Stimulated activated naive CD8-positive, alpha-beta T cell treated with anti-CD3 and anti-CD28 coated beads, Interleukin-15, amount 100 ng/mL, for 72 hours (primary cell): ENCODE results near the gene TMCO4.

Source experiments
- ATAC-seq: fragments of 150-1000 bp; cut with Tn5 transposase; 2 replicates; pipeline ENCODE4 v1.10.0; 2021; ENCODE audit warnings: mild to moderate bottlenecking, moderate library complexity
- DNase-seq, 2 donors: peaks; one replicate each; pipeline ENCODE4 v3.0.0; 2021 to 2022
- H3K27ac Mint-ChIP-seq, 2 donors: one replicate each; pipeline ENCODE4 v1.8.0; 2022; ENCODE audit warnings: mild to moderate bottlenecking in 2 of 2, mixed read lengths in 2 of 2, moderate library complexity in 2 of 2
- H3K27me3 Mint-ChIP-seq: one replicate; pipeline ENCODE4 v1.8.0; 2022; ENCODE audit warnings: mixed read lengths
- H3K4me1 Mint-ChIP-seq: one replicate; pipeline ENCODE4 v1.8.0; 2022; ENCODE audit warnings: mild to moderate bottlenecking, mixed read lengths
- H3K4me3 Mint-ChIP-seq, 2 donors: one replicate each; pipeline ENCODE4 v1.8.0; 2022; ENCODE audit warnings: mild to moderate bottlenecking in 2 of 2, mixed read lengths in 2 of 2, moderate library complexity in 1 of 2
- H3K9me3 Mint-ChIP-seq, 2 donors: one replicate each; pipeline ENCODE4 v1.8.0; 2022; ENCODE audit warnings: mixed read lengths in 2 of 2

Gene TMCO4

GRCh38 chr1:19662313-19662712 lies 137.4 kb downstream of the TMCO4 start:
- Mint-ChIP-seq H3K9me3 (no peaks in the 10 kb centered on the region), H3K27ac (no peak overlapping the region), H3K4me3 (no peak overlapping the region)

GRCh38 chr1:19661721-19662228 lies 137.9 kb downstream of the TMCO4 start:
- no peak overlapping the region for H3K27ac Mint-ChIP-seq
- DNase-seq (peak; percentile 28 to 38), ATAC-seq (no peak)
- H3K27me3 Mint-ChIP-seq, result peaks cover 59% of the 10 kb centered on the region
- no peaks in the 10 kb centered on the region for H3K9me3 Mint-ChIP-seq
- H3K4me1 Mint-ChIP-seq, result peaks cover 23% of the 10 kb centered on the region
- H3K4me3 Mint-ChIP-seq, result no peak overlapping the region

More at GRCh38 chr1:19662313-19662712, 137.4 kb downstream of the TMCO4 start:
- ATAC-seq (no peak), DNase-seq (no peak)
- Mint-ChIP-seq H3K4me1 (peaks cover 23% of the 10 kb centered on the region), H3K27me3 (peaks cover 65% of the 10 kb centered on the region)

- H3K27ac Mint-ChIP-seq, result no peak overlapping the region
- H3K4me3 Mint-ChIP-seq, result no peak overlapping the region
- H3K27me3 Mint-ChIP-seq, result peaks cover 27% of the 10 kb centered on the region
- ATAC-seq (no peak), DNase-seq (no peak)
- H3K4me1 Mint-ChIP-seq, result peaks cover 19% of the 10 kb centered on the region
- H3K9me3 Mint-ChIP-seq, result no peaks in the 10 kb centered on the region
These were observed 141.5 kb downstream of the TMCO4 start for GRCh38 chr1:19658186-19658585.

DNA sequence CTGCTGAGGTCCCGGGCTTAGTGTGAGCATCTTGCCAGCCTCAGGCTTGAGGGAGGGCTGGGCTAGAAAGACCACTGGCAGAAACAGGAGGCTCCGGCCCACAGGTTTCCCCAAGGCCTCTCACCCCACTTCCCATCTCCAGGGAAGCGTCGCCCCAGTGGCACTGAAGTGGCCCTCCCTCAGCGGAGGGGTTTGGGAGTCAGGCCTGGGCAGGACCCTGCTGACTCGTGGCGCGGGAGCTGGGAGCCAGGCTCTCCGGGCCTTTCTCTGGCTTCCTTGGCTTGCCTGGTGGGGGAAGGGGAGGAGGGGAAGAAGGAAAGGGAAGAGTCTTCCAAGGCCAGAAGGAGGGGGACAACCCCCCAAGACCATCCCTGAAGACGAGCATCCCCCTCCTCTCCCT lies 142.2 kb downstream of the TMCO4 start:
- DNase-seq (no peak), ATAC-seq (no peak)
- Mint-ChIP-seq H3K27ac (no peak overlapping the region), H3K27me3 (peaks cover 20% of the 10 kb centered on the region), H3K9me3 (no peaks in the 10 kb centered on the region), H3K4me3 (no peak overlapping the region), H3K4me1 (peaks cover 19% of the 10 kb centered on the region)

DNA sequence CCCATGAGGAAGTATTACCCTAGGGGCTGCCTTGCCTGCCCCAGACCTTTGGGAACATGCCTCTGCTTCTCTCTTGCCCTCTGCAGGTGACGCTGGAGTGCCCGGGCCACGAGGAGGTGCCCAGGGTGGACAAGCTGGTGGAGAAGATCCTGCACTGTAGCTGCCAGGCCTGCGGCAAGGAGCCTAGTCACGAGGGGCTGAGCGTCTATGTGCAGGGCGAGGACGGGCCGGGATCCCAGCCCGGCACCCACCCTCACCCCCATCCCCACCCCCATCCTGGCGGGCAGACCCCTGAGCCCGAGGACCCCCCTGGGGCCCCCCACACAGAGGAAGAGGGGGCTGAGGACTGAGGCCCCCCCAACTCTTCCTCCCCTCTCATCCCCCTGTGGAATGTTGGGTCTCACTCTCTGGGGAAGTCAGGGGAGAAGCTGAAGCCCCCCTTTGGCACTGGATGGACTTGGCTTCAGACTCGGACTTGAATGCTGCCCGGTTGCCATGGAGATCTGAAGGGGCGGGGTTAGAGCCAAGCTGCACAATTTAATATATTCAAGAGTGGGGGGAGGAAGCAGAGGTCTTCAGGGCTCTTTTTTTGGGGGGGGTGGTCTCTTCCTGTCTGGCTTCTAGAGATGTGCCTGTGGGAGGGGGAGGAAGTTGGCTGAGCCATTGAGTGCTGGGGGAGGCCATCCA lies 142.8 kb downstream of the TMCO4 start:
- ATAC-seq, result no peak
- Mint-ChIP-seq H3K4me1 (peaks cover 21% of the 10 kb centered on the region), H3K9me3 (no peaks in the 10 kb centered on the region), H3K4me3 (no peak overlapping the region), H3K27me3 (peaks cover 19% of the 10 kb centered on the region), H3K27ac (no peak overlapping the region)
- DNase-seq, result no peak

DNA sequence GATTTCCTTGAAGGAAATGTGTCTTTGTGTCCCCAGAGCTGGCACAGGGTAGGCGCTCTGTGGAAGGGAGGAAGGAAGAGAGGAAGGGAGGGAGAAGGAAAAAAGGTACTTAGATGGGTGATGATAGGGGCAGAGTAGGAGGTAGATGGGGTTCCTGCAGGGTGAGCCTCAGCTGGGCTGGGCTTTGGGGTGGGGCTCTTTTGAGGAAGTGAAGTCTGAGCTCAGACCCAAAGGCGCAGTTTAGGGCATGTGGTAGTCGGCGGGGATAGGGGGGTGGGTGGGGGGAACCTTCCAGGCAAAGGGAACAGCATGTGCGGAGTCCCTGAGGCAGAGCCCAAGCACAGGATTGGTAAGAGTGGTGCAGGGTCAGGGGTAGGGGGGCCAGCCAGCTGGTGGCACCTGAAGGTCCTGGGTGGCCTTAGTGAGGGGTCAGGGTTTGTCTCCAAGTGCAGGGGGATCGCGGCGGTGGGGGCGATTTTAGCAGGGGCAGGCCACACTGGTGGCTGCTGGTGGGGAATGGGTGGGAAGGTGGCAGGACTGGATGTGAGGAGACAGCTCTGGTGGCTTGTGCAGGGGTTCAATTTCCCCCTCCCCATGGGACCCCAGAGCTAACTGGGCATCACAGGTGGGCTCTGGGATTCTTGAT lies 143.5 kb downstream of the TMCO4 start:
- Mint-ChIP-seq H3K4me3 (no peak overlapping the region), H3K4me1 (peaks cover 27% of the 10 kb centered on the region), H3K9me3 (no peaks in the 10 kb centered on the region), H3K27me3 (peaks cover 17% of the 10 kb centered on the region), H3K27ac (no peak overlapping the region)
- DNase-seq (no peak), ATAC-seq (no peak)

DNA sequence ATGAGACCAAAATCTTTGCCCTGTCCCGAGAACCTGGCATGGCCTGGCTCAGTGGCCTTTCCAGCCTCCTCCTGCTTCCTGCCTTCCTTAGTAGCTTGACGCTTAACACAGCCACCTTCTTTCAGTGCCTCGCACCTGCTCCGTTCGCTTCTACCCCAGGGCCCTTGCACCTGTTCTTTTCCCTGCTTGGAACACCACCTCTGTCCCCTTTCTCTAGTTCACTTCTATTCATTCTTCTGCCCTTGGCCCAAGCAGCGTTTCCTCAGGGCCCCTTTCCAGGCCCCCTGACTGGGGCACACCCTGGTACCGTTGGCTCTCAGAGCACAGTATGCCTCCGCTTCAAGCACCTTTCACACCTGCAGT lies 144.0 kb downstream of the TMCO4 start:
- H3K27me3 Mint-ChIP-seq, result peaks cover 12% of the 10 kb centered on the region
- H3K9me3 Mint-ChIP-seq, result no peaks in the 10 kb centered on the region
- H3K4me1 Mint-ChIP-seq, result peaks cover 33% of the 10 kb centered on the region
- H3K4me3 Mint-ChIP-seq, result no peak overlapping the region
- ATAC-seq (no peak), DNase-seq (no peak)
- H3K27ac Mint-ChIP-seq, result no peak overlapping the region

GRCh38 chr1:19654886-19655717 lies 144.6 kb downstream of the TMCO4 start:
- ATAC-seq (no peak), DNase-seq (no peak)
- Mint-ChIP-seq H3K4me3 (no peak overlapping the region), H3K9me3 (no peaks in the 10 kb centered on the region), H3K4me1 (peaks cover 39% of the 10 kb centered on the region), H3K27ac (no peak overlapping the region), H3K27me3 (peaks cover 8% of the 10 kb centered on the region)

DNA sequence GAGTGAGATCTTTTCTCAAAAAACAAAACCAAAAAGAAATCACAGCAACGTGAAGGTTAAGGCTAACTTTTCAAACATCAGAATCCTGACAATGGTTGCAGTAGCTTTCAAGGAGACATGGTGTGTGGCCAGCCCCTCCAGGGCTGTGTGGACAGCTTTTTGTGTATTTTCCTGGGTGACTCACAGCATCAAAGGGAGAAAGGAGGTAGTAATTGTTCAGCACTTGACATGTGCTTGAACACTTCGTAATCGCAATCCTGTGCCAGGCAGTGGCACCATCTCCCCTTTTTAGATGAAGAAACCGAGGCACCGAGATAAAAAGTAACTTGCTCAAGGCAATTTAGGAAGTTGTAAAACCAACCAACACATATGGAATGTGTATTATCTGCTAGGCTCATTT lies 145.3 kb downstream of the TMCO4 start:
- DNase-seq, result no peak
- no peak overlapping the region for H3K4me3 Mint-ChIP-seq
- ATAC-seq, result no peak
- peaks cover 38% of the 10 kb centered on the region for H3K4me1 Mint-ChIP-seq
- no peaks in the 10 kb centered on the region for H3K9me3 Mint-ChIP-seq
- H3K27me3 Mint-ChIP-seq, result peaks cover under 1% of the 10 kb centered on the region
- no peak overlapping the region for H3K27ac Mint-ChIP-seq

- peaks cover 62% of the 10 kb centered on the region for H3K4me1 Mint-ChIP-seq
- peak; percentile 80 for ATAC-seq
- H3K4me3 Mint-ChIP-seq, result no peak overlapping the region
- no peak overlapping the region for H3K27ac Mint-ChIP-seq
- no peaks in the 10 kb centered on the region for H3K9me3 Mint-ChIP-seq
- H3K27me3 Mint-ChIP-seq, result no peaks in the 10 kb centered on the region
- peak; percentile 54 to 57 for DNase-seq
These were observed 148.5 kb downstream of the TMCO4 start for GRCh38 chr1:19651141-19651737.

DNA sequence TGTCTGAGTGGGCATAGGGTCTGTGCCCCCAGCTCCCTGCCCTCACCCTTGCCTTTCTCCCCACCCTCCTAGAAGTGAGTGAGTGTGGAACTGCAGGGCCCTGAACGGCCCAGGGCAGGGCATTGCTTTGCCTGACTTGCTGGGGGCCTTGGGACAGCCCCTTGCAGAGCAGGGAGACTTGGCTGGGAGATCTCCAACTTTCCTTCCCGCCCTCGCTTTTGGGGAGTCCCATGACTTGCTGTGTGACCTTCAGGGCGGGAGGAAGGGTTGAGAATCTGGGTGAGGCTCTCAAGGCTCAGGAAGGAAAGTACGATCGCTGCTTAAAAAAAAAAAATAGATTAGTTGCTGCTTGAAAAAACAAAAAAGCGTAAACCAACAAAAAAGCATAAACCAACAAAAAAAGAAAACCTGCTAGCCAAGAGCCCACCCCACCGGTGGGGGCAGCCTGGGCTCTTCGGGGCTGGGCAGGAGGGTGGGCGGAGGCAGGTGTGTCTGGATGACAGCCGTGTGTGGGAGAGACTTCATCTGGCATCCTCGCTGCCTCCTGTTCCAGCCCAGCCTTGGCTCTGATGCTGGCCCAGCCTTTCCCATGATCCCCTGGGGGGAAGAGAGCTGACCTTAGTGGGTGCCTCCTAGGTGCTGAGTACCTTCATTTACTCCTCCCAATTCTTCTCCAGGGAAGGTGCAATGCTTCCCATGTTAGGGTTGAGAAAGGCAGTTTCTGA lies 149.1 kb downstream of the TMCO4 start:
- Mint-ChIP-seq H3K9me3 (no peaks in the 10 kb centered on the region), H3K4me3 (peak overlapping the region in 1 of 2 donors; percentile 49), H3K27me3 (no peaks in the 10 kb centered on the region), H3K27ac (peak overlapping the region in 1 of 2 donors; percentile 19), H3K4me1 (peaks cover 68% of the 10 kb centered on the region)
- ATAC-seq, result no peak
- no peak for DNase-seq

DNA sequence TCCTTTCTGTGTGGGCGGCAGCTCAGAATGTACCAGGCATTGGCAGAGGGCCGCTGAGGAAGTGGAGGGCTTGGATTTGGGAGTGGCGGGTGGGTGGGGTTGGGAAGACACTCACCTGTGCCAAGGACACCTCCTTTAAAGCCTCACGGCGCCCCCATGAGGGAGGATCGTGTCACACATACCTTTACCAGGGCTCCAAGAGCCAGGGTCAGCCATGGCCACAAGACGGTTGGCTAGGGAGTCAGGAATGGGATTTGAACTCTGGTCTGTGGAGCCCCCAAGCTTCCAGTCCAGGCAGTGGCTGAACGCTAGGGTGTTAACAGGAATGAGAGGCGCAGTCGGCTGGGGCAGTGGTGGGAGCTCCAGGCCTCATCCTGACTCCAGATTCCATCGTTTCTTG lies 151.0 kb downstream of the TMCO4 start:
- ATAC-seq (no peak), DNase-seq (no peak)
- Mint-ChIP-seq H3K27me3 (no peaks in the 10 kb centered on the region), H3K4me1 (peaks cover 67% of the 10 kb centered on the region), H3K9me3 (no peaks in the 10 kb centered on the region), H3K27ac (no peak overlapping the region), H3K4me3 (no peak overlapping the region)

- Mint-ChIP-seq H3K27me3 (peaks cover 4% of the 10 kb centered on the region), H3K4me1 (peaks cover 67% of the 10 kb centered on the region), H3K27ac (no peak overlapping the region), H3K4me3 (peak overlapping the region in 1 of 2 donors; percentile 95), H3K9me3 (no peaks in the 10 kb centered on the region)
- ATAC-seq, result no peak
- DNase-seq, result no peak
These were observed 151.5 kb downstream of the TMCO4 start for GRCh38 chr1:19648239-19648638.

GRCh38 chr1:19647643-19648042 lies 152.1 kb downstream of the TMCO4 start:
- H3K4me1 Mint-ChIP-seq, result peaks cover 72% of the 10 kb centered on the region
- peak overlapping the region; percentile 72 to 95 for H3K4me3 Mint-ChIP-seq
- H3K27ac Mint-ChIP-seq, result peak overlapping the region in 1 of 2 donors; percentile 43
- H3K9me3 Mint-ChIP-seq, result no peaks in the 10 kb centered on the region
- peak in 1 of 2 donors; percentile 33 for DNase-seq
- ATAC-seq, result no peak
- peaks cover 10% of the 10 kb centered on the region for H3K27me3 Mint-ChIP-seq
